Fibroblast of villous mesenchyme (primary cell): ENCODE data around the gene USP35. TPM values are rescaled to one million over a fixed set of nuclear protein-coding genes. Genes with fewer than 3 reads are reported as not detected.
"Not testable (repeated sequence)": the region's sequence is repeated elsewhere in the genome, so short reads cannot be mapped to it uniquely, and the experiment has no call there.

ENCODE experiments used
- DNase-seq: peaks from one replicate; pipeline ENCODE4 v3.0.0-alpha.2; 2010; ENCODE audit warnings: low read depth
- H3K4me3 ChIP-seq: 2 replicates; pipeline ENCODE4 v1.5.1; 2011; ENCODE audit warnings: low read depth, mild to moderate bottlenecking, low read length
- CTCF ChIP-seq: IDR thresholded peaks from 2 replicates; pipeline ENCODE4 v1.5.1; 2012; ENCODE audit warnings: low read depth, mild to moderate bottlenecking, low read length; ENCODE audit not compliant: insufficient read depth
- total RNA-seq: library from RNA; depleted of rRNA; stranded (reverse); fragments of >200 nt; gene quantifications from 2 replicates; pipeline ENCODE4 v1.2.3, GENCODE V29; 2012

USP35 gene
- total RNA-seq, 1 donor = 10.8 TPM

GRCh38 chr11:78231962-78232501 lies 43.3 kb downstream of the USP35 start:
- no peak for TF ChIP-seq CTCF
- DNase-seq = peak; percentile 77
- H3K4me3 ChIP-seq = no peak overlapping the region

- DNase-seq, H3K4me3 ChIP-seq: not testable (repeated sequence)
Observed at GRCh38 chr11:78233046-78233445, 44.3 kb downstream of the USP35 start.

GRCh38 chr11:78234006-78234405 lies 45.3 kb downstream of the USP35 start:
- no peak overlapping the region for H3K4me3 ChIP-seq
- TF ChIP-seq CTCF = no peak
- DNase-seq = no peak

GRCh38 chr11:78237293-78238046 lies 48.8 kb downstream of the USP35 start:
- no peak for TF ChIP-seq CTCF

GRCh38 chr11:78239781-78240180 lies 51.1 kb downstream of the USP35 start:
- TF ChIP-seq CTCF = no peak
- H3K4me3 ChIP-seq = no peak overlapping the region
- no peak for DNase-seq

More at GRCh38 chr11:78237293-78238046, 48.8 kb downstream of the USP35 start:
- no peak overlapping the region for H3K4me3 ChIP-seq
- DNase-seq = no peak

GRCh38 chr11:78241475-78241874 lies 52.8 kb downstream of the USP35 start:
- no peak overlapping the region for H3K4me3 ChIP-seq
- DNase-seq = no peak
- no peak for TF ChIP-seq CTCF

- no peak overlapping the region for H3K4me3 ChIP-seq
- peak; percentile 32 for DNase-seq
- TF ChIP-seq CTCF = no peak
Observed at GRCh38 chr11:78244080-78244479, 55.4 kb downstream of the USP35 start.
